HG03097 (cell line): ENCODE measurements around the gene SUCO.
A peak's percentile ranks its signal among the peaks of the same experiment; 100 is the strongest.

ENCODE experiments used
- ATAC-seq: cut with Tn5 transposase; IDR thresholded peaks from one replicate; pipeline ENCODE4 v1.9.1; 2021; ENCODE audit not compliant: unreplicated experiment, low FRiP score

The SUCO gene

DNA sequence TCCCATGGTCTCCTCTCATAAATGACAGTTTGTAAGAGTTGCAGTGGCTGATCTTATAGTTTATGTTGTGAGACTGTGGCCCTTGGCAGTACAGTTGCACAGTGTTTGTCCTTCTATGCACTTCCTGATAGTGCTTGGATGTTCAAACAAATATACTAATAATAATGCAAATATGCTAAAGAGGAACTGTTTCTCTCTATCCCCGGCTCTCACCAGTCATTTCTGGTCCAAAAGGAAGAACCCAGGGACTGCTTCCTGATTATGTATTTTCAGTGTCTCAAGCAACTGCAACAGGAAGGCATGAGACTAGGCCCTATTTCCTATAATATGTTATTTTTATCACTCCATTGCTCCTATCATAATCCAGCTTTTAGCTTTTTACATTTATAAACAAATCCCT, 17.0 kb upstream of the SUCO start:
- ATAC-seq, result no peak

DNA sequence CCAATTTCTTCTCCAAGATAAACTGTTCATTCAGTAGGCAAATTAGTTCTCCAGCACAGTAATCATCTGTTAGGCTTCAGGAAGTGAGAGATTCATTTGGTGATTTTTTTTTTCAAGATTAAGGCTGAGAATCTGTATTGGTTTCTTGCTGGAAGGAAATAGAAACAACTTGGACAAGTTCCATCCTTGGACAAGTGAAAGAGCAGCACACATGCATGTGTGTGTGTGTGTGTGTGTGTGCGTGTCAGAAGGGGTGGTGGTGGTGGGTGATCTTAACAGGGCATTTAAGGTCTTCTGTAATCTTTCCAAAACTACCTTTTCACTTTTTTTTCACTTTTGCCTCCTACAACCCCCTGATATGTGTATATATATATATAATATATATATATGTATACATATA, 15.9 kb upstream of the SUCO start:
- no peak for ATAC-seq

DNA sequence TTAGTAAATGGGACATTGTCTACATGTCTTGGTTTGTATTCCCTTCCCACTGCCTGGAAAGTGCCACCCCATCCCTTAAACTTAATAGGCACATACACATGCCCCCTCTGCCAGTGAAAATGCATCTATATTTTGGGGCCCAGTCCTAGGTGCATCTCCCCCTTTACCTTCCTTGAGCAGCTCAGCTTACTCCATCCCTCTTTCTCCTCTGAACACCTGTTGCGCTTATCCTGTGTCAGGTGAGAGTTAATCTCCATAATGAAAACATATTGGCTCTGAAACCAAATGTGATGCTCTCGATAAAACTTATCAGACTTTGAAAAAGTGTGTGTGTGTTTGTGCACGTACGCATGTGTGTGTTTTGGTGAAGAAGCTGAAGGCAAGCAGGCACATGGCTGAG, 15.4 kb upstream of the SUCO start:
- ATAC-seq, result no peak

DNA sequence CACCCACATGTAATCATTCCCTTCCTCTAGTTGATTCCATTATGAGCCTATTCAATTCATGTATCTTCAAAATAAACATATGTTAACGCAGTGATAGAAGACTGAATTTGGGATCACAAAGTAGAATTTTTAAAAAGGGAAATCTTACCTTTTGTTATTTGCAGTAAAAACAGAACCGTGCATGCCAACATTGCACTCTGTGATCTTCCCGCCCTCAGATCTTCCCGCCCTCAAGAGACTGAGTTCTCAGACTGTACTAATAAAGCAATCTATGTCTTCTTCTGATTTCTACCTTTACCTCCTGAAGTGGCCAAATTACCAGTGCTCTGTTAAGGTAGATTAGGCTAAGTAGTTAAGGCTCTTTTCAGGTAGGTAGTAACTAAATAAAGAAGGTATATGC, 3.6 kb upstream of the SUCO start:
- ATAC-seq, result no peak

DNA sequence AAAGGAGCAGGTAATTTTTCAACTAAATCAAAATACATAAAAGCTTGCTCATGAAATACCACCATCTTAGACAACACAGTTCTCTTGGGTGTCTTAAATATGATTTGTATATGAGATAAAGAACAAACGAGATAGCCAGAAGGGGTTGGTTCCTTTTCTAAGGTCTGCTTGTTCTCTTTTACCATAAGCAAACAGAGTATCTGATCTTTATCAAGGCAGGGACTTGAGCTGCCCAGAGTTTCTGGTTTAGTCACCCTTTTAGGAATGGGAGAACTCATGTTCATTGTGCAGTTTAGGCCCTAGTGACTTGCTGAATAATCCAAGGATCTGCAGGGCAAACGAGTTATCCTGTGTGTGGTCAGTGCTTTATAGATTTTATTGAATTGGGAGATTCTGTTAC, 3.0 kb upstream of the SUCO start:
- no peak for ATAC-seq

DNA sequence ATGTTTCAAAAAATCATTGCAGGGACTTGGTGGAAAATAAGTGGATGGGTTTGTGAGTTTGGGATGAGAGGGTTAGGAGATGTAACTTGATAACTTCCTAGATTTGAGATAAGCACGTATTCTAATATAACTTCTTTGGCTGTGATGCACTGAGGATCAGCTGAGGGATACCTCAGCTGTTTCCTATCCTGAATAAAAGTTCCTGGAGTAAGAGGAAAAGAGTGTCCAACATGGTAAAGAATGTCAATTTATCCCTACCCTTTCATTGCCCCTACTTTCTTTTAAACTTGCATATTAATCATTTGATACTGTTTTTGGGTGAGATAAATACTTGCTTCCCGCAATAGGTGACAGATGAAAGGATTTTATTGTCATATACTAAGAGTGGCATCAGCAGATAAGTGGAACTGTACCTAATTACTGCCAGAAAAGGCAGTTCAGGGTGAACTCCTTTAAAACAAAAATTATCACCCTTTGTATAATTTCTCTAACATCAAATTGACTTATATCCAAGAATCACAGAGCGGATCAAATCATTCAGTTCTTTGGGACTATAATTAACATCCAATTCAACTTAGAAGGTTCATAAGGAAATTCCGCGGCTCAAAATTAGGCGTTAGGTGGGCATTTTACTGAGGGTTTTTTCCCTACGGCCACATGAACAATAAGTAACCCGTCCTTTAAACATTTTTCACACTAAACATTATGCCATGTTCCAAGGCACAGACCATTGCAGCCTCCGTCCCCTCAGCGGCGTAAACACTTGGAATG, 1.4 kb upstream of the SUCO start:
- ATAC-seq, result no peak

DNA sequence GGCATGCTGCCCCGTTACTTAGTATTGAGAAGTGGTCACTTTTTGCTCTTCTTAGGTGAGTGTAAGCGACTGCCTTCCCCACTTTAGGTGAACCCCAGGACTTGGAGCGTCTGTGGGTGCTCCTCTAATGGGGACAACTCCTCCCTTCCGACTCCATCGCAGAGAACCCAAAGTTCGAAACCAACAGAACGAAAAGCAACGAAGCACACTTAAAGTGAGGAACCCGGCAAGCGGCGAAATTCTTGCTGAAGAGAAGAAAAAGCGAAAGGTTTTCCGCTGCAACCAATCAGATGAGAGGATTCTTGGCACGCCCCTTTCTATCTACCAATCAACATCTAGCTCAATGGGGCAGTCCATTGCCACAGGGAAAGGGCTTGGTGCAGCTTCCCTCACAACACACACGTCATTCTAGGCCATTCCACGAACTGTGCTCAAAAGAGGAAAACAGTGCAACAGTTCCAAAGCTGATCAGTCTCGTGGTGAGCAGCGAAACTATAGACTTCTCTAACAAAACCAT, 709 bp upstream of the SUCO start:
- peak; percentile 65 for ATAC-seq

DNA sequence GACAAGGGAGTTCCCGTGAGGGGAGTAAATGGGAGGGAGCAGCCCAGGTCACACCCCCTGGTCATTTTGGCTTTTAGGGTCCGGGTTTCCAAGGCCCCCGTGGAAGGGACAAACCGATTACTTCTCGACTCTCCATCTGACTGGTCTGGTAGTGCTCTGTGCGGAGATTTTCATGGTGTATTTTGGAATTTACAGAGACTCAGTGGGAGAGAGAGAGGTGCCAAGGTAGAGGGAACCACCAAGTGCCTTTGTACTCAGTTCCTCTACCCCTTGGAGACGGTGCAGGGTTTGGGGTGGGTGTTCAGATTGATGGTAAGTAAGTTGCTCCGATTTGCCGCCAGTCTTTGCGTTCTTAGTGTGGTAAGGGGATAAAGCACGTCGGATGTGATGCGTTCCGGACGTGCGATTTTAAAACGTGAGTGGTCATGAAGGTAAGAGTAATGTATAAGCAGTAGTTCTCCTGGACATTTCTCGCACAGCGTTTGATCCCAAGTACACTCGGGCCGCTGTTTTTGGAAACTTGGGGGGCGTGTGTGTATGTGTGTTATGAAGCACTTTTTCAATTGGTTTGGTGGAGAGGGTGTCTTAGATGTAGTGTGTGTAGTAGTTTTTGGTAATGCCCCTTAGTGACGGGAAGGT, 682 bp downstream of the SUCO start:
- ATAC-seq, result peak; percentile 14

DNA sequence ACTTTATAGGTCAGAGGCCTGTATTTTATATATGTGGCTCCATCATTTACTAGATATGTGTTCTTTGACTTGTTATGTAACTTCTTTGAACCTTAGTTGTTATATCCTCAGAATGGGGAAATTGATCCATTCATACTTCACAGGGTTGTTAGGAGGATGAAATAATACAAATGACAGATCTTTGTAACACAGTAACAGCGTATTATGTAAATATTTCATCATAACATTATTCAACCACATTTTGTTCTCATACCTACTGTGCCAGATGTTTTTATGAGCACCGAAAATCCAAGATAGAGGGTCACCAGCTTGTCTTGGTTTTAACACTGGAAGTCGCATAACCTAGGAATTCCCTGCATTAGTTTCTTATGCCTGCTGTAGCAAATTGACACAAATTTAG, 3.3 kb downstream of the SUCO start:
- no peak for ATAC-seq

DNA sequence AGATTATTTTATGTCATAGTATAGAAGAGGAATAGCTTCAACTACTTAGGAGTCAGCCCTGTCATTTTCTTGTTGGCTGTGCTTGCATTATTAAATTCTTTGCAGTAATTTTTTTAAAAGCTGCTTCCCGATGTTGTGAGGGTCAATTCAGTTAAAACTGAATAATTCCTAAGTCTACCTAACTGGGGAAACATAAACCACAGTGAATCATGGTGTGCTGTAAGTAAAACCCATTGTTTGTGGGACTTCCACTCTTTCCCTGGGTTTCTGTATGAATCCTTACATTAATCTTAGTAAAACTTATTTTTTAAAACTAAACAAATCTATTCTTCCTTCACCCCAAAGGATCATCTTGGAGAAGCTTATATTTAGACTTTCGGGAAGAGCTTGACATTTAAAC, 4.4 kb downstream of the SUCO start:
- ATAC-seq, result no peak

DNA sequence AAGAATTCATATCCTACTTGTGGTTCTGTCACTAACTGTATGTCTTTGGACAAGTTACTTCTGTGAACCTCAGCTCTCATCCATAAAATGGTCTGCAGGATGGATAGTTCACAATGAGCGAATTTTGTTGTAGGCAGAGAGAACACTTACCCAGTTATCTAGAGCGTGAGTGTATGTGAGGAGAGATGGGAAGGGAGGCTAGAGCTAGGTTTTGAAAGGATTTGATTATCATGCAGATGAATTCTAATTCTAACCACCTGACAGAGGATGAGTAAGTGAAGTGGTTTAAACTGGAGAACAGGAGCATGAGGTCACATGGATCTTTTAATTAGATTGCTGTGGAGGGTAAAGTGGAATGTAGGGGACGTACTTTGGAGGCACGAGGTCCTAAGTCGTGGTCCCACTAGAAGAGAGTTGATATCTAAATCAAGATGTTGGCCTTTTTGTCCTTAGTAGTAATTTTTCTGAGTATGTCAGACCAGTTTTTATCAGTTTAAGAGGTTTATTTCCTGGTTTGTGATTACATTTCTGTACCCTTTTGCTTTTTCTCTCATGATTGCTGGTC, 5.0 kb downstream of the SUCO start:
- ATAC-seq, result no peak

DNA sequence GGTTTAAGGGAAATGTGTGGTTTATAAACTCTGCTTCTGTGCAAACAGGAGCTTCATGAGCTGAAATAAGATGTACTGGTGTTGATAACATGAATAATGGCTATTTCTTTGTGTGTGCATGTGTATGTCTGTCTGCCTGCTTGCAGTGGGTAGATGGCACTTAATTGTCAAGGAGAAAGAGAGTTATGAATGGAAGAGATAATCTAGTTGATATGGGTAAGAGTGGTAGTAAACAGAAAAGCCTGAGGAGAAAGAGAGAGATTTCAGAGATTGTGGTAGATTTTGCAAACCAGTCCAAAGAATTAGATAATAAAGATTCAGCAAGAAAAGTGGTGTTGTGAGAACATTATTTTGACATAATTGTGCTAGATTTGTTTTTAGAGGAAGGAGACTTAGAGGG, 7.7 kb downstream of the SUCO start:
- no peak for ATAC-seq

DNA sequence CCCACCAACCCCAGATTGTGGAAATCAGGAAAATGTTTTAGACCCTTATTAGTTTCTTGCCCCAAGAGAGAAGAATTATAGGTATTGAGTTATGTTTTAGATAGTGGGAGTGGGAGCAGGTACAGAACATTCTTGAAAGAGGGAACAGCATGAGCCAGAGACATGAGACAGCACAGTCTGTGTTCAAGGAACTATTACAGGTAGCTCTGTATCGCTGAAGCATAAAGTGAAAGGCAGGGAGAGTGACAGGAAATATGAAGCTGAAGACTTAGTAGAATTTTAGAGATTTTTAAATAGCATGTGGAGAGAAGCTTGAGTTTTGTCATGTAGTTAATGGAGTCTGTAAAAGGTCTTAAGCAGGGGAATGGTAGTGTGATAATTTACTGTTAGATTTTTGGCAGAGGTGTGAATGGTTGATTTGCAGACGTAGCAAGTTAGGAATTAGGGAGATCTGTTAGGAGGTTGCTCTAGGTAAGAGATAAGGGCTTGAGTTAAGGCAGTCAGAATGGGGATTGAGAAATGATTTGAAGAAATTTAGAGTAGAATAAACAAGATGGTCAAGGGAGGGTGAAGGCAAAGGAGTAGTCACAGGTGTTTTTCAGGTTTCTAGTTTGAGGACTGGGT, 11.6 kb downstream of the SUCO start:
- no peak for ATAC-seq

DNA sequence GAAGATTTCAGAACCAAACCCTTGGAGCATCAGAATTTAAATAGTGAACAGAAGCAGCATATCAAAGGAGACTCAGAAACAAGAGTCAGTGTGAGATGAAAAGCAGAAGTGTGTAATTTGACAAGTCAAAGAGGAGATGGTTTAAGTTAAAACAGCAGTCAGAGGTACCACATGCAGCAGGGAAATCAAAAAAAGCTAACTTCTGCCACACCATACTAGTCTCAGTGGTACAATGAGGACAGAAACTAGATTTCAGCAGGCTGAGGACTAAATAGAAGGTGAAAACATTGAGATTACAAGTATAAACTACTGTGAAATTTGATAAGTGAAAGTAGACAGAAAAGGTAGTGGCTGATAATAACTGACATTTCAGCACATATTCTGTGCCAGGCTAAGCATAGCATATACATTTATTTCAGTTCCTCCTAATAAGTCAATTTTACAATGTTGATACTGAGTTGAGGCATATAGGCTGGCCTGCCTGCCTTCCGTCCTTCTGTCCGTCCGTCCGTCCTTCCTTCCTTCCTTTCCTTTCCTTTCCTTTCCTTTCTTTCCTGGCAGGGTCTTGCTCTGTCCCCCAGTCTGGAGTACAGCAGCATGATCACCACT, 12.6 kb downstream of the SUCO start:
- ATAC-seq, result peak; percentile 63

DNA sequence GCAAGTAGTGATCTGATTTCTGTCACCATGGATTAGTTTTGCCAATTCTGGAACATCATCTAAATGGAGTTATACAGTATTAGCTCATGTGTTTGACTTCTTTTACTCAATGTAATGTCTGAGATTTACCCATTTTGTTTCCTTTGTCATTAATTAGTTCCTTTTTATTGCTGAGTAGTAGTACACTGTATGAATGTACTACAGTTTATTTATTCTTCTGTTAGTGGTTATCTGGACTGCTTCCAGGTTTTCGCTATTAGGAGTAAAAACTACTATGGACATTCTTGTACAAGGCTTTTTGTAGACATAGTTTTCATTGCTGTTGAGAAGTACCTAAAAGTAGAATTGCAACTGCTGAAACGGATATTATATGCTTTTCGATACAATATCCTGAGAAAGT, 14.1 kb downstream of the SUCO start:
- no peak for ATAC-seq

DNA sequence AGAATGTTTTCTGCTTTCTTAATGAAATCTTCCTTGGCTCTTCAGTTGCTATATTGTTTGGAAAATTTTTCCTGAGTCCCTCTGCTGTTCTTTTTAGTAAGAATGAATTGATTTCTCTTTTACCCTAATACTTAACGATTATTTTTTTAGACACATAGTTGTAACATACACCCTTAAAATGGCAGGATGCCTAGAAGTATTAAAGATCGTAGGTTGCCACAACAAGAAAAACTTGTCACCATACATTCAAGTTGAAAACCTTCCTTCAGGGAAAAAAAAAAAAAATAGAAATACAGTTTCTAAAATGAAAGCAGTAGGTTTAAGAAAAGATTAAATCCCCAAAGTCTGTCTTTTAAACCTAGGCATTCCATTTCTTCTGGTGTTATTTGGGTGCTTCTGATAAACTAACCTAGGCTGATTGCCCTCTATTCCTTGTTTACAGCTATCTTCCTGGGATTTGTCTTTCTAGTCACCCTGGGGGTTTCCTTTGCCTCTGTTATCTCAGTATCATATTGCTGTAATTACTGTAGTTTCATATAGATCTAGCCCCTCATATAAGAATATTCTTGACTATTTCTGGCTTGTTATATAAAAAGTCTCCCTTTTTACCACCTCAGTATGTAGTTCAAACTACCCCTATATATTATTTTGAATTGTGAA, 16.8 kb downstream of the SUCO start:
- ATAC-seq, result no peak

DNA sequence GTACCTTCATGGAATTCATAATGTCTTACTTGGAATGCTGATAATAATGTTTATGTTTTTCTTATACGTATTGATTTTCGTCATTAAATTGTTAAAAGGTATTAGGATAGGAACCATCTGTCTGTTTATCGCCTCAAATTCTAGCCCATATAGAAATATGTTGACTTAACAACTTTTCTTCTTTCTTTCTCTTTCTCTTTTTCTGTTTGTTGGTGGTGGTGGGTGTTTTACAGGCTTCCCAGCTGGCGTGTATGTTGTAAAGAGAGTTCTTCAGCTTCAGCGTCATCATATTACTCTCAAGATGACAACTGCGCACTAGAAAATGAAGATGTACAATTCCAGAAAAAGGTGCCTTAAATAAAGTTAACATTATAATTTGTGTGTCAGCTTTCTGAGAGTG, 18.3 kb downstream of the SUCO start:
- no peak for ATAC-seq

DNA sequence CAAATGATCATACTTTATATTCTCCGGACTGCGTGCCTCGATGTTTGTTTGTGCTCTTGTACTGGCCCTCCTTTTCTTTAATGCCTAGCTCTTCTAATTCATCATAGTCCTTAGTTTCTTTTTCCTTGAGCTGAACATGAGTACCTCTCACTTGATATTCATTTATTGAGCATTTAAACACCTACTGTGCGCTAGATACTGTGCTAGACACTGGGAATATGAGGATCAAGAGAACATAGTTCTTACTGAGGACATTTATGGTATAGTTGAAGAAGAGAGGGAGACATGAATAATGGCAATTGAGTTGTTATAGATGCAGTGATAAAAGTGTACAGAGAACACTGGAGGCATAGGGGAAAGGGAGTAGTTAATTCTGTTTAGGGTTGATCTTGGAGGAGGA, 22.0 kb downstream of the SUCO start:
- ATAC-seq, result no peak

DNA sequence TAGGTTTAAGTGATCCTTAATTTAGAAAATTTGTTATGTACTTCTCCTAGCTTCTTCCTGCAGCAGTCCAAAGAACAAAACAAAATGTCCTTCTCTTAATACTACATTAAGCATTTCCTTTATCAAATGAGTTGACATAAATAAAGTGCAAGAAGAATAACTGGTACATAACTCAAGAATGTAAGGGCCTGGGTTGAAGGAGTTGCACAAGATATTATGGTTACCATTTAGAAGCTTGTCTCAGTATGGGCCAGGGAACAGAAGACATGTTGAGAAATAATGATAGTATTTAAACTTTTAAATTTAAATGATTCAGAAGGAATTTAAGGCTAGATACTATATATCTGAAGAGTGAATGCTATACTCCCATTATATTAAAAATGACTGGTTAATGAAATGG, 23.5 kb downstream of the SUCO start:
- ATAC-seq, result no peak

DNA sequence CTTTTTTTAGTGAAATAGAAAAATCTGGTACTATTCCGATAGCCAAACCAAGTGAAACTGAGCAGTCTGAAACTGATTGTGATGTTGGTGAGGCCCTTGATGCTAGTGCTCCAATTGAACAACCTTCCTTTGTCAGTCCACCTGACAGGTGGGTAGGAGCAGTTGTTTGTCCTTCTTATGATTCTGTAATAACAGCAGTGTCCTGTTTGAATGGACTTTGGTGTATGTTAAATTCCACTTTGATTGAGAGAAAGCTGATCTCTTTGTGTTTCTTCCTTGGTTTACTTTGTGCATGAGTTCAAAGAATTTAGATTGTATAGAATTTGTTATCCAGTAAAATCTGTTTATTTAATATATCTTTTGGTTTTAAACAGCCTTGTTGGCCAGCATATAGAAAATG, 24.3 kb downstream of the SUCO start:
- no peak for ATAC-seq
